GM18517 (cell line): ENCODE results near the gene MAP6D1.

Source experiments
- ATAC-seq: cut with Tn5 transposase; IDR thresholded peaks from one replicate; pipeline ENCODE4 v1.9.1; 2021; ENCODE audit warnings: mild to moderate bottlenecking, moderate library complexity; ENCODE audit not compliant: unreplicated experiment

Gene MAP6D1

DNA sequence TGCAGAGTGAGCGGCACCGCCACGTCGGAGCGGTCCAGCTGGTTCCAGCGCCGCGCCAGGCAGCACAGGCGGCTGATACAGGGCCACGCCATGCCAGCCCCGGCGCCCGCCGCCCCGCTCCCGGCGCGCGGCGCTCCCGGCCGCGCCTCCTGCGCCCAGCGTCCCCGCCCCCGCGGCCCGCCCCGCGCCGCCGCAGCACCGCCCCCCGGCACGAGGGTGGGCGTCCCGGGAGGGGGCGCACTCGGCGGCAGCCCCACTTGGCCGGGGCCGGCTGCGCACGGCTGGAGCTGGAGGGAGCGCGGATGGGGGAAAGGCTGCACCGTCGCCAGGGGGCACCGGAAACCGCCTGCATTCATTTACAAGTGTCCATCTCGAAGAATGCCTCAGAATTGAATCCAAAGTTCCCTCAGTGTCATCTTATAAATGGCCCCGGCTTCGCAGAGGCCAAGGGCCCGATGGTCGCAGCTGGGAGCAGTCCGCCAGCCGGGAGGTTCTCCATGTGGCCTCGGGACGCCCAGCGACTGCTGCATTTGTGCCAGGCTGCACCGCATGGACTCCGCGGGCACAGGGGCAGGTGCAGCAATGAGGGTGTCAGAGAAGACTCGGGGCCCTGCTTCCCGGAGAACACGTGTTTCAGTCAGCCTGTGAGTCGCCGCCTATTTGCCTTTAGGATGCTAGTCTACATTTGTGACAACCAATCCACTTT lies at the start of gene MAP6D1:
Gene MAP6D1, minus strand, starts transcription at position 122 of the 706 bp plus-strand sequence. Its CDS starts 30 bp downstream, at position 92.
- no peak for ATAC-seq

DNA sequence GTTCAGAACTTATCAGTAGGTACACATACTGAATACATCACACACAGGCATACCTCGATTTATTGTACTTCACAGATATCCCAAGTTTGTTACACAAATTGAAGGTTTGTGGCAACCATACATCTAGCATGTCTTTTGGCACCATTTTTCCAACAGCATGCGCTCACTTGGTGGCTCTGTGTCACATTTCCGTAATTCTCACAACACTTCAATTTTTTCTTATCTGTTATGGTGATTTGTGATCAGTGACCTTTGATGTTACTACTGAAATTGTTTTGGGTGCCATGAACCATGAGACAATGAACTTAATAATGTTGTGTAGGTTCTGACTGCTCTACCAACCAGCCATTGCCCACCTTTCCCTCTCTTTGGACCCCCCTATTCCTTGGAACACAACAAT lies 48.5 kb upstream of the MAP6D1 start:
- ATAC-seq = no peak

- ATAC-seq = no peak
Observed at GRCh38 chr3:183871541-183871940, 46.2 kb upstream of the MAP6D1 start.

DNA sequence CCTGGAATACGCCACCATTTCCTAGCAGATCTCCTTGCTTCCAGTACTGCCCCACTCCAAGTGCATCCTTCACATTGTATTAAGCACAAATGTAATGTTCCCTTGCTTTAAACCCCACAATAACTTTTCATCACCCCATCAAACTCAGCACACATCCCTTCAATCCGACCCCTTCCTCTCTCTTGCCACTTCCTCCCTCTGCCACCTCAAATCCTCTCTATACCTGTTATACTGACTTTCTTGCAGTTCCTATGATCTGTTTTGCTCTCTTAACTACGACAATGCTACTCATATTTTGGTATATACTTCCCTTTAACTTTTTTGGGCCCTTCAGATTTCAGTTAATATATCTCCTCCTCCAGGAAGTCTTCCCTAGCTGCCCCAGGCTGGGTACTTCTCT lies 45.2 kb upstream of the MAP6D1 start:
- no peak for ATAC-seq

- no peak for ATAC-seq
Observed at GRCh38 chr3:183868796-183869195, 43.4 kb upstream of the MAP6D1 start.

DNA sequence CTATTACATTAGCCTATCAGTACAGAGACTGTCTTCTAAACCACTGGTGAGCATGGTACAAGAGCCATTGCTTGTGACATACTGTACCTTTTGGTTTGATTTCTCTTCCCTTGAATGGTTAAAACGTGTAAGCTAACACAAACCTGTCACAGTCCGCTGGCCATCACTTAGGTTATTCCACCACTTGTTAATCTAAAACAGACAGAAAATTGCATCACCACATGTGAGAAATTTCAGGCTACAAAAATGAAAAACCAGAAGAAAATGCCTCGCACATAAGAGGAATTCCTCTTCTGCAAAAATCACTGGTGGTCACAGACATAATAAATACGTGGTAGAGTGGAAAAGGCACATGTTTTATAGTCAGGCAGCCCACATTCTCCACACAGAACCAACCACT lies 37.2 kb upstream of the MAP6D1 start:
- ATAC-seq = no peak

DNA sequence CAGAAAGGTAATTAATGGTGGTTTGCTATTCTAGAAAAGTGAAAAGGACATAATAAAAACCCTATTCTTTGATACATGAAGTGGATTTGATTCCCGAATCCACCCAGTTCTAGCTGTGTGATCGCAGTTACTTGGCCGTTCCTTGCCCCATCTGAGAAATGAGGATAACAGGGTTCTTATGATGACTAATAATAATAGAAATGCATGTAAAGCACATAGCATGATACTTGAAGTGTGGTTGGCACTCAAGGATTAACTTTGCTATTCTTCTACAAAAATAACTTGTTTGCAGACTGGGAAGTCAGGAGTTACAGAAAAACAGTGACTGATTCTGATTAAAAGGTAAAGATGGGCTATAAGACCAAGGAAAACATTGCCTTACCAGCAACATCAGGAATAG lies 32.5 kb upstream of the MAP6D1 start:
- ATAC-seq = no peak

- no peak for ATAC-seq
Observed at GRCh38 chr3:183854318-183855035, 29.1 kb upstream of the MAP6D1 start.

GRCh38 chr3:183845608-183846288 lies 20.4 kb upstream of the MAP6D1 start:
- ATAC-seq = no peak

GRCh38 chr3:183845090-183845489 lies 19.7 kb upstream of the MAP6D1 start:
- no peak for ATAC-seq

DNA sequence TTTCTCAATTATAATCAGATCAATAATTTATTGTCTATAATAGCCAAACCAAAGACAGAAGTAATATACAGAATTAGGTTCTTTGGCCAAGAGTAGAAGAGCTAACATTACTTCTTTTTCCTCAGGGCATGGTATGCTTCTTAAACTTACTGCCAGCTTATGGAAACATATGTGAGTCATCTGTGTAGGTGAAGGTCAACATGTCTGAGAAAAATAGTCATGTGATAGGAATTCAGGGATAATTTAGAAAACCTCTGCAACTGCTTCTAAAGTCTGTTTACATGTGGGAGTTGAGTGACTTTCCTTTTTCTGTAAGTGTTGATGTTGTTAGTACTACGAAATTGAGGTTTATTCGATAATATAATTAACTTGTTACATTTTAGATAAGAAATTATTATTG lies 19.2 kb upstream of the MAP6D1 start:
- no peak for ATAC-seq

DNA sequence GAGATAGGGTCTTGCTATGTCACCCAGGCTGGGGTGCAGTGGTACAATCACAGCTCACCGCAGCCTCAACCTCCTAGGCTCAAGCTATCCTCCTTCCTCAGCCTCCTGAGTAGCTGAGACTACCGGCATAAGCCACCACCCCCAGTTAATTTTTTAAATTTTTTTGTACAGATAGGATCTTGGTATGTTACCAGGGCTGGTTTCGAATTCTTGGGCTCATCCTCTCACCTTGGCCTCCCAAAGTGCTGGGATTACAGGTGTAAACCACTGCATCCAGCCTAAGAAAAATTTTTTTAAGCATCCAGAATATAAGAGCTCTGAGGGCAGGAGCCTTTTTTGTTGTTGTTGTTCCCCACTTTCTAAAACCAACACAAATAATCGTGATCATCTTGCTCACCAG lies 14.4 kb upstream of the MAP6D1 start:
- ATAC-seq = no peak

DNA sequence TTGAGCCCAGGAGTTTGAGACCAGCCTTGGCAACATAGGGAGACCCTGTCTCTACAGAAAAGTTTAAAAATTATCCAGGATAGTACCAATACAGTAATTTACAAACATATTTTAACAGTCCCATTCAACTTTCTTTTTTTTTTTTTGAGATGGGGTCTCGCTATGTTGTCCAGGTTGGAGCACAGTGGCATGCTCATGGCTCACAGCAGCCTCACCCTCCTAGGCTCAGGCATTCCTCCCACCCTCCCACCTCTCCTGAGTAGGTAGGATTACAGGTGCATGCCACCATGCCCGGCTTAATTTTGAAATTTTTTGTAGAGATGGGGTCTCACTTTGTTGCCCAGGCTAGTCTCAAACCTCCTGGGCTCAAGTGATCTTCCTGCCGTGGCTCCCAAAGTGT lies 12.5 kb upstream of the MAP6D1 start:
- ATAC-seq = no peak

DNA sequence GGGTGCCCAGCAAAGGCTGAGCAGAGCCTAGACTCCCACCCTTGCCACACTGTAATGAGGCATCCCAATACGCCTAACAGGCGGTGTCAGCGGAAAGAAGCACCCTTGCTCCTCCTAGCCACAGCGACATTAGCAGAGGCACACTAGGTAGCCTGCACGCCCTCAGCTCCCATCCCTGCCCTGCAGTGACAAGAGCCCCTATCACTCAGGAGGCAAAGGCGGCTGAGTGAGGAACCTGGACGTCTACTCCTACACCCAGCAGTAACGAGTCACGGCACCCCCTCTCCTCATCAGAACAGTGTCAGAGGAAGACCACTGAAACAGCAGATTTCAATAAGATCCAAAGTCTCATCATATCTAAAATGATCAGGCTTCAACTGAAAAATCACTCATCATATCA lies 12.0 kb upstream of the MAP6D1 start:
- ATAC-seq = no peak

GRCh38 chr3:183833516-183833915 lies 8.1 kb upstream of the MAP6D1 start:
- ATAC-seq = no peak

DNA sequence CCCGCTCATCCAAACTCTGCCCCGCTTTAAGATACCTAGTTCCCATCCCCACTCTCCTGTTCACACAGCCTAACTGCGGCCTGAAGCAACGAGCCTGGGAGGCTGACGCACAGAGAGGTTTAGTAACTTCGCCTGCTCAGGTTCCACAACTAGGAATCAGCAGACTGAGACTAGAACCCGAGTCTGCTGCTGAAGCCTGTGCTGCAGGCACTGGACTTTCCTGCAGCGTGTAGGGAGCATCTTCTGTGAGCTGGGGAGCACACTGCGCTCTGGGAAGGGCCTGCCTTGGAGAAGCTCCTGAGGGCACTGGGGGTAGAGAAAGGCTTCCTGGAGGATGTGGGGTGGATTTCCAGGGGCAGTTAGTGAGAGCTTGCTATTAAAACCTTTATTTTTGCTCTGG lies 4.8 kb upstream of the MAP6D1 start:
- no peak for ATAC-seq

DNA sequence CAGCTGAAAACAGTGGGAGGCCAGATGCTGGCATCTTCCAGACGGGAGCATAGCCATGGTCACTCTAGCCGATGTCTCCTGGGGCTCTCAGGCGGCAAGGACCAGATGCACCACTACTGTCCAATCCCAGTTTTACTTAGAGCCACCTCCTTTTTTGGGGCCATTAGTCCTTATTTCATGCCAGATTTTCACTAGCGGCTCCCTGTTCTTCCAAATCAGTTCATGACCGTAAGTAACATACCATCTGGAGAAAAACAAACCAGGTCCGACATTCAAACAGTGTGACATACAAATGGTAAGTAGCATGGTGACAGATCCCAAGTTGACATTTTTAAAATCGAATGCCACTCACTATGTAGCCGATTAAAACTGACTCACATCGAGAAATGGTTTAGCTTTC lies 4.1 kb upstream of the MAP6D1 start:
- ATAC-seq = no peak

DNA sequence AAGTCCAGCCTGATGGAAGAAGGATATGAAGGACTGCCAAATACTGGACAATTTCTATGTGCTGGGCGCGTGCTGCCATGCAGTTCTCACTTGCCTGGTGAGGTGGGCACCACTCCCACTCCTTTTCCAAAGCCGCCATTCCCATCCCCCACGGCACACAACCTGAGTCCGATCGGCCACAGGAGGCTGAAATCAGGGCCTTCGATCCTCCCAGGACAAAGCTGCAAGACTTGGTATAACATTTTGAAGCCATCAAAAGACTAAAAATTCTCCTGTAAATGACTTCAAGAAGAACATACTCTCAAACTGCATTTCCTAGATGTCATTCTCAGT lies 3.1 kb upstream of the MAP6D1 start:
- ATAC-seq = no peak

DNA sequence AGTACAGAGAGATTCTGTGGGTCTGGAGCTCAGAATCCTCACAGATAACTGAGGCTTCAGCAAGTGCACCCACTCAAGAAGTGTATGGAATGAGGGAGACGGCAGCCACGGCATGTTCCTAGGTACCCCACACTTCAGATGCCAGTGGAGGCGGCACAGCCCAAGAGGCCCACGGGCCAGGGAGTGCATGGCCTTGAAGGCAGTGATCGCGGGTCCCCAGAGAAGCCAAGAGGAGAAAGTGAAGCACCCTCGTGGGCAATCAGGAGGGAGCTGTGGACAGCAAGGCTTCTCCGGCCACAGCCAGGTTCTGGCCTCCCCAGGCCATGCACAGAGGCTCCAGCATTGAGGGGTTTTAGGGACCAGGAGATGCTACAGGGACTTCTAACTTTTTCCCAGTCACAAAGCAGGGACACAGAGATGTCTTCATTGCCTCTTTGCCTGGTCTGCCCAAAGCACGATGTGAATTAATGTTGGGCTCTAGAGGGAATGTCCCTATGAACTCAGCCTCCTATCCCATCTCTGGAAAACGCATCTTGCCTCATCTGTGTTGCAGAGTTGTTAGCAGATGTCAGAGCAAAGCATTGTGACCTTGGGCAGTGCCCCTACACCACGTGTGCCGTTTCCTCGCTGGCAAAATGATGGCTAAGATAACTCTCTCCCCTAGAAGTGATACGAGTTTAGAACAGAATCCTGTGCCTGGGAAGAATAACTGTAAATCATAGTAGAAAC lies 2.6 kb upstream of the MAP6D1 start:
- no peak for ATAC-seq

DNA sequence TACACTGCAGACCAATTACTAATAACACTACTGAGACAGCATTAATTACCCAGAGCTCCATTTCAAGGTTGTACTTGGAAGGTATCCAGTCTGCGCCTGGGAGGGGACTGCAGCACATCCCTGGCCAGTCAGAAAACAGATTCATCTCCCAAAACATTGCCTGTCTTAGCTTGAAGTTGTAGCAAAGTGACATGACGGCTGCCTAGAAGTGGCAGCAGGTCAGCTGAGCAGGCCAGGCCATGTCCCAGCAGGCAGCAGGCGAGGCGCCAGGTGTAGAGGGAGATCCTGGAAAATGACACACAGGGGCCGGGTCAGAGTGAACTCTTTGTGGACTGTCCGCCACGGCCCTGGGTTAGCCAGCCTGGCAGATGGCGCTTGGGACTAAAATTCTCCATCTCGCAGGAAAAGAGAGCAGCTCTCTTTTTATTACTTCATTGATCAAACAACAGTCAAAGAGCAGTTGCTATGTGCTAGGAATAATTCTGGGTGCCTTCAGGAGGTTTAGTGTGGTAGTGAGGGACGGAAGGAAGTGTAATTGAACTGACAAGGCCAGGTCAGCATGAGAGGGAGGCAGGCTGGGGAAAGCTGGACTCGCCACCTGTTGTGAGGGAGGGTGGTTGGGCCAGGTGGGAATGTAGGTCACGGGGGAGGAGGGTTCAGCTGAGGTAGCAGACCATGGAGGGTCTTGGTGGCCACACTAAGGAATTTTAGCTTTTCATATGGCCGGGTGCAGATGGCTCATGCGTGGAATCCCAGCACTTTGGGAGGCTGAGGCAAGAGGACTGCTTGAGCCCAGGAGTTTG lies 1.3 kb upstream of the MAP6D1 start:
- ATAC-seq = no peak
